K562 (cell line): ENCODE data around the gene ARHGEF38. TPM values are rescaled to one million over a fixed set of nuclear protein-coding genes. Genes with fewer than 3 reads are reported as not detected.

Experiments used
- ATAC-seq: fragments of 200-7000 bp; cut with Tn5 transposase; 3 replicates; pipeline ENCODE4 v1.9.1; 2020; ENCODE audit warnings: moderate library complexity
- BruUV-seq: library from RNA; stranded (reverse); fragments of 400-500 nt; replicated peaks from 2 replicates; lab custom pipeline; 2021; lab: Mats Ljungman, UMichigan
- CTCF ChIA-PET: fragments of 300-600 bp; formaldehyde crosslinking; extraction: SDS; loops from one replicate; lab custom pipeline; 2021; ENCODE audit warnings: low intra/inter-chr PET ratio; lab: Yijun Ruan, JAX
- POLR2A ChIA-PET: fragments of 300-600, 350-650 bp; sonication (Branson Sonifier 250); formaldehyde crosslinking; extraction: SDS; loops from one replicate; lab custom pipeline; 2021; ENCODE audit warnings: antibody characterized with exemption, inconsistent platforms; lab: Yijun Ruan, JAX
- DNase-seq, 4 experiments: peaks; one replicate each; pipeline versions ENCODE4 v3.0.0 to v3.0.0-alpha.2; 2011 to 2018; ENCODE audit warnings: low spot score in 3 of 4, mixed read lengths in 3 of 4; ENCODE audit errors: extremely low read depth in 1 of 4
- FAIRE-seq: peaks from 2 replicates; lab custom pipeline; 2011; peaks lifted over from hg19 to GRCh38; lab: Jason Lieb, UNC
- H2AFZ ChIP-seq: 2 replicates; pipeline ENCODE4 v1.6.0; 2011; ENCODE audit warnings: low read depth, low read length, control low read depth, inconsistent platforms
- H3K27ac ChIP-seq: fragments of 200-600 bp; 3 replicates; pipeline ENCODE4 v1.8.0; 2011; ENCODE audit warnings: low read depth, mild to moderate bottlenecking, control low read depth, inconsistent platforms, low read length, moderate library complexity, mixed read lengths; ENCODE audit errors: extremely low read depth
- H3K27me3 ChIP-seq, 2 experiments: fragments of 300-600 bp in 1 of 2; 2 replicates in 1 of 2; 3 replicates in 1 of 2; pipeline versions ENCODE4 v1.6.0 to v1.8.0; 2011; ENCODE audit warnings: inconsistent platforms in 2 of 2, low read length in 2 of 2, mild to moderate bottlenecking in 1 of 2, mixed read lengths in 1 of 2, moderate library complexity in 1 of 2; ENCODE audit not compliant: control insufficient read depth in 2 of 2, insufficient read depth in 2 of 2
- H3K36me3 ChIP-seq: fragments of 300-600 bp; 3 replicates; pipeline ENCODE4 v1.8.0; 2011; ENCODE audit warnings: mild to moderate bottlenecking, low read length, inconsistent platforms; ENCODE audit not compliant: control insufficient read depth, insufficient read depth
- H3K4me1 ChIP-seq, 2 experiments: fragments of 200-600 bp in 1 of 2; replicated peaks in 1 of 2; 2 replicates in 1 of 2; 3 replicates in 1 of 2; pipeline versions ENCODE4 v1.5.1 to v1.8.0; 2011; ENCODE audit warnings: inconsistent platforms in 2 of 2, low read length in 2 of 2, mild to moderate bottlenecking in 1 of 2, mixed read lengths in 1 of 2, moderate library complexity in 1 of 2; ENCODE audit not compliant: control insufficient read depth in 2 of 2, insufficient read depth in 2 of 2
- H3K4me2 ChIP-seq: 2 replicates; pipeline ENCODE4 v1.6.1; 2011; ENCODE audit warnings: low read length, control low read depth, inconsistent platforms, mixed read lengths; ENCODE audit not compliant: insufficient read depth
- H3K4me3 ChIP-seq: fragments of 200-600 bp; sonication (generic), shearing (Covaris generic); 2 replicates; pipeline ENCODE4 v1.5.1; 2016; ENCODE audit warnings: control low read depth, inconsistent platforms
- H3K79me2 ChIP-seq: fragments of 200-600 bp; 3 replicates; pipeline ENCODE4 v1.8.0; 2011; ENCODE audit warnings: low read length, inconsistent platforms; ENCODE audit not compliant: control insufficient read depth, insufficient read depth
- H3K9ac ChIP-seq, 2 experiments: 2 replicates each; pipeline versions ENCODE4 v1.6.0 to v1.6.1; 2011; ENCODE audit warnings: low read depth in 2 of 2, low read length in 2 of 2, control low read depth in 1 of 2, inconsistent platforms in 1 of 2, mild to moderate bottlenecking in 1 of 2, mixed read lengths in 1 of 2; ENCODE audit not compliant: insufficient read depth in 1 of 2
- H3K9me1 ChIP-seq: one replicate; pipeline ENCODE4 v1.6.0; 2011; ENCODE audit warnings: inconsistent platforms, mild to moderate bottlenecking, low read length, moderate library complexity; ENCODE audit not compliant: control insufficient read depth, insufficient read depth
- H3K9me3 ChIP-seq: replicated peaks from 2 replicates; pipeline ENCODE4 v1.5.1; 2011; ENCODE audit warnings: low read depth, low read length, inconsistent platforms; ENCODE audit not compliant: control insufficient read depth, insufficient read depth
- H4K20me1 ChIP-seq: replicated peaks from 2 replicates; pipeline ENCODE4 v1.6.1; 2011; ENCODE audit warnings: low read length, inconsistent platforms, mixed read lengths; ENCODE audit not compliant: control insufficient read depth, insufficient read depth
- C11orf30 ChIP-seq: fragments of 450-650 bp; IDR thresholded peaks from 2 replicates; pipeline ENCODE4 v1.6.1; 2016; ENCODE audit warnings: low read depth, mild to moderate bottlenecking
- ERF ChIP-seq: fragments of 450-650 bp; formaldehyde crosslinking; IDR thresholded peaks from 2 replicates; pipeline ENCODE4 v1.4.0; 2020; ENCODE audit warnings: mild to moderate bottlenecking, mixed read lengths
- HSF4 ChIP-seq: fragments of 250-450 bp; sonication (Bioruptor Pico); IDR thresholded peaks from 2 replicates; pipeline ENCODE4 v2.1.2; 2022; ENCODE audit warnings: mild to moderate bottlenecking, moderate library complexity, borderline replicate concordance
- LARP7 ChIP-seq: fragments of 450-650 bp; IDR thresholded peaks from 2 replicates; pipeline ENCODE4 v1.6.1; 2016
- MAZ ChIP-seq, 2 experiments: fragments of 450-650 bp in 1 of 2; sonication (generic) in 1 of 2; formaldehyde crosslinking; IDR thresholded peaks in 1 of 2; conservative IDR thresholded peaks in 1 of 2; 2 replicates each; pipeline versions ENCODE4 v1.4.0 to v1.5.0; 2020; ENCODE audit warnings: mild to moderate bottlenecking in 1 of 2, missing genetic modification reagents in 1 of 2
- MTF1 ChIP-seq: fragments of 250-450 bp; sonication (Bioruptor Pico); IDR thresholded peaks from 2 replicates; pipeline ENCODE4 v1.9.0; 2021; ENCODE audit warnings: moderate library complexity, mild to moderate bottlenecking, inconsistent platforms, borderline replicate concordance
- NCOA4 ChIP-seq: fragments of 450-650 bp; IDR thresholded peaks from 2 replicates; pipeline ENCODE4 v1.6.1; 2018; ENCODE audit warnings: mild to moderate bottlenecking; ENCODE audit not compliant: partially characterized antibody
- NUFIP1 ChIP-seq: fragments of 450-650 bp; IDR thresholded peaks from 2 replicates; pipeline ENCODE4 v1.6.1; 2018; ENCODE audit not compliant: partially characterized antibody
- POLR2AphosphoS5 ChIP-seq: IDR thresholded peaks from 2 replicates; pipeline ENCODE4 v1.6.1; 2011; ENCODE audit warnings: mild to moderate bottlenecking, low read depth, low read length, moderate library complexity; ENCODE audit not compliant: control insufficient read depth, insufficient read depth
- PYGO2 ChIP-seq: fragments of 450-650 bp; IDR thresholded peaks from 2 replicates; pipeline ENCODE4 v1.6.1; 2016; ENCODE audit warnings: mild to moderate bottlenecking, missing genetic modification characterization, moderate library complexity, missing compliant biosample characterization
- RBM34 ChIP-seq: fragments of 200-400 bp; formaldehyde crosslinking; IDR thresholded peaks from 2 replicates; pipeline ENCODE4 v1.6.1; 2018; ENCODE audit warnings: low read length, borderline replicate concordance; ENCODE audit not compliant: insufficient read depth
- SAFB ChIP-seq: fragments of 200-400 bp; formaldehyde crosslinking; IDR thresholded peaks from 2 replicates; pipeline ENCODE4 v1.6.1; 2017; ENCODE audit warnings: low read depth, low read length, borderline replicate concordance
- TAF7 ChIP-seq: fragments of 450-650 bp; IDR thresholded peaks from 2 replicates; pipeline ENCODE4 v1.6.1; 2016; ENCODE audit warnings: missing genetic modification characterization, missing compliant biosample characterization
- TBP ChIP-seq: optimal IDR thresholded peaks from 2 replicates; pipeline ENCODE3; 2011; ENCODE audit warnings: low read depth, low read length, improper control_type of control experiment
- ZBTB8A ChIP-seq: fragments of 450-650 bp; IDR thresholded peaks from 2 replicates; pipeline ENCODE4 v1.6.1; 2018; ENCODE audit warnings: mild to moderate bottlenecking, moderate library complexity; ENCODE audit not compliant: partially characterized antibody
- ZC3H11A ChIP-seq: IDR thresholded peaks from 2 replicates; pipeline ENCODE4 v1.6.1; 2012; ENCODE audit warnings: low read depth, low read length, improper control_type of control experiment
- ZNF699 ChIP-seq: fragments of 250-450 bp; sonication (Bioruptor Pico); IDR thresholded peaks from 2 replicates; pipeline ENCODE4 v1.8.0; 2021; ENCODE audit warnings: mild to moderate bottlenecking, moderate library complexity; ENCODE audit not compliant: insufficient replicate concordance
- WGBS: fragments of 100-300 bp; shearing (Covaris generic); methylation state at CpG from one replicate; pipeline ENCODE4 v1.1.6; 2016; ENCODE audit warnings: low coverage, mixed read lengths; ENCODE audit not compliant: insufficient coverage; ENCODE audit errors: missing lambda C conversion rate; 5-methylcytosine and 5-hydroxymethylcytosine counted together
- in situ Hi-C: fragments of 300-500 bp; cut with MboI; formaldehyde crosslinking; loops from 4 replicates; pipeline ENCODE4 v1.15.0; 2018; ENCODE audit warnings: inconsistent platforms, mixed read lengths
- intact Hi-C: fragments of 100-400 bp; cut with micrococcal nuclease; formaldehyde crosslinking; loops from 2 replicates; pipeline ENCODE4 v1.14.2; 2022
- polyA plus RNA-seq, 8 experiments: library from polyadenylated mRNA; depleted of rRNA in 4 of 8; stranded (reverse) in 5 of 8; unstranded in 3 of 8; fragments of >200 nt; fragmentation: Nextera tagmentation in 2 of 8; fragmentation: Illumina TruSeq in 1 of 8; extraction: Ambion mirVana in 2 of 8; extraction: Trizol in 1 of 8; gene quantifications; 2 replicates each; pipeline versions ENCODE4 v1.2.1 to v1.2.3, GENCODE V29; 2011 to 2014; ENCODE audit warnings: inconsistent platforms in 1 of 8, missing spikeins in 1 of 8
- total RNA-seq, 7 experiments: library from RNA; depleted of rRNA in 6 of 7; stranded (reverse); fragments of >200 nt in 6 of 7; fragmentation: Illumina TruSeq in 2 of 7; extraction: Trizol in 2 of 7; gene quantifications; 2 replicates each; pipeline versions ENCODE4 v1.2.1 to v1.2.3, GENCODE V29; 2011 to 2021; ENCODE audit warnings: low replicate concordance in 1 of 7

ARHGEF38 gene
- total and polyA plus RNA-seq, 9 of the 15 experiments (the other 6 are each of a cell fraction or from before 2014, with no cell fraction given): 0.17 TPM; not detected in 8

GRCh38 chr4:105634402-105635080, 82.1 kb downstream of the ARHGEF38 start:
- no peak overlapping the region for H3K4me2 ChIP-seq

More at GRCh38 chr4:105634402-105635080, 82.1 kb downstream of the ARHGEF38 start:
- DNase-seq (no peak), ATAC-seq (no peak), FAIRE-seq (no peak)
- ChIA-PET CTCF (no interaction called here), POLR2A (no interaction called here)
- Histone ChIP-seq H3K9me3 (no peaks in the 10 kb centered on the region), H3K4me3 (no peak overlapping the region), H4K20me1 (no peaks in the 10 kb centered on the region), H2AFZ (no peak overlapping the region), H3K4me1 (no peaks in the 10 kb centered on the region), H3K36me3 (no peaks in the 10 kb centered on the region), H3K27me3 (no peaks in the 10 kb centered on the region), H3K9me1 (no peaks in the 10 kb centered on the region), H3K79me2 (no peaks in the 10 kb centered on the region), H3K27ac (no peak overlapping the region), H3K9ac (no peak overlapping the region)
- intact Hi-C loops (no loop called here), in situ Hi-C loops (no loop called here)
- TF ChIP-seq ZC3H11A: no peak
- no peak for TF ChIP-seq RBM34
- no peak for TF ChIP-seq NCOA4
- TF ChIP-seq MAZ (CRISPR knock-in tag; conservative IDR thresholded peaks at IDR 0.05 in 1 of 2, IDR thresholded peaks at IDR 0.05 in 1 of 2): no peak
- no peak for TF ChIP-seq POLR2AphosphoS5
- TF ChIP-seq NUFIP1: no peak
- TF ChIP-seq ERF (CRISPR knock-in tag): no peak
- TF ChIP-seq MTF1 (CRISPR knock-in tag): no peak
- TF ChIP-seq TAF7 (tag): no peak
- no peak for TF ChIP-seq TBP
- TF ChIP-seq LARP7: no peak
- TF ChIP-seq ZNF699 (CRISPR knock-in tag): no peak
- no peak for TF ChIP-seq ZBTB8A
- no peak for TF ChIP-seq C11orf30
- no peak for TF ChIP-seq HSF4 (CRISPR knock-in tag)
- no peak for TF ChIP-seq PYGO2 (tag)
- TF ChIP-seq SAFB: no peak
- BruUV-seq: no TSS peak
- 0% methylated on average over 1 of the region's 1 CpG for WGBS
